HepG2 (cell line): Measurements from ENCODE around the gene PPP4C. TPM values are rescaled to one million over a fixed set of nuclear protein-coding genes. Genes with fewer than 3 reads are reported as not detected.

ENCODE experiments used
- CEBPG ChIP-seq: IDR thresholded peaks from 2 replicates; pipeline ENCODE4 v1.6.1; 2016
- HNRNPK ChIP-seq: fragments of 200-400 bp; formaldehyde crosslinking; IDR thresholded peaks from 2 replicates; pipeline ENCODE4 v1.6.1; 2018; ENCODE audit warnings: low read length, low read depth, moderate library complexity, mild to moderate bottlenecking; ENCODE audit not compliant: poor library complexity, severe bottlenecking
- KDM5B ChIP-seq: sonication (generic); formaldehyde crosslinking; IDR thresholded peaks from 2 replicates; pipeline ENCODE4 v1.4.0; 2020; ENCODE audit warnings: missing genetic modification reagents, mild to moderate bottlenecking, borderline replicate concordance
- NCOR1 ChIP-seq: fragments of 200-600 bp; sonication (generic); IDR thresholded peaks from 2 replicates; pipeline ENCODE4 v1.7.0; 2017; ENCODE audit warnings: antibody characterized with exemption, low read length, borderline replicate concordance
- NFE2L1 ChIP-seq: sonication (generic); formaldehyde crosslinking; IDR thresholded peaks from 2 replicates; pipeline ENCODE4 v1.4.0; 2020; ENCODE audit warnings: missing genetic modification reagents, mild to moderate bottlenecking, borderline replicate concordance
- NFKB2 ChIP-seq: sonication (generic); formaldehyde crosslinking; IDR thresholded peaks from 2 replicates; pipeline ENCODE4 v1.4.0; 2020; ENCODE audit warnings: missing genetic modification reagents, borderline replicate concordance
- PHF21A ChIP-seq: sonication (generic); formaldehyde crosslinking; IDR thresholded peaks from 2 replicates; pipeline ENCODE4 v1.5.0; 2020; ENCODE audit warnings: mild to moderate bottlenecking, missing genetic modification reagents
- PRPF4 ChIP-seq: fragments of 200-400 bp; formaldehyde crosslinking; IDR thresholded peaks from 2 replicates; pipeline ENCODE4 v1.6.1; 2016; ENCODE audit warnings: low read length, low read depth; ENCODE audit not compliant: poor library complexity, severe bottlenecking
- RAD51 ChIP-seq: fragments of 450-650 bp; IDR thresholded peaks from 2 replicates; pipeline ENCODE4 v1.6.1; 2016; ENCODE audit warnings: borderline replicate concordance
- RFX5 ChIP-seq: IDR thresholded peaks from 2 replicates; pipeline ENCODE4 v1.6.1; 2011; ENCODE audit warnings: low read depth, low read length, improper control_type of control experiment
- SMAD1 ChIP-seq: sonication (generic); formaldehyde crosslinking; IDR thresholded peaks from 2 replicates; pipeline ENCODE4 v1.4.0; 2020; ENCODE audit warnings: missing genetic modification reagents, low read depth, mild to moderate bottlenecking, borderline replicate concordance
- SMARCC2 ChIP-seq: fragments of 450-650 bp; IDR thresholded peaks from 2 replicates; pipeline ENCODE4 v1.6.1; 2017; ENCODE audit warnings: antibody characterized with exemption, mild to moderate bottlenecking
- SMC3 ChIP-seq: IDR thresholded peaks from 2 replicates; pipeline ENCODE4 v1.6.1; 2011; ENCODE audit warnings: low read length, improper control_type of control experiment
- SP4 ChIP-seq: sonication (generic); formaldehyde crosslinking; IDR thresholded peaks from 2 replicates; pipeline ENCODE4 v1.8.1; 2023; ENCODE audit warnings: mild to moderate bottlenecking, missing genetic modification reagents
- ZBTB8A ChIP-seq: sonication (generic); formaldehyde crosslinking; IDR thresholded peaks from 2 replicates; pipeline ENCODE4 v1.4.0; 2020; ENCODE audit warnings: mild to moderate bottlenecking, low read depth, missing genetic modification reagents, borderline replicate concordance
- ZFP36 ChIP-seq: fragments of 150-350 bp; IDR thresholded peaks from 2 replicates; pipeline ENCODE4 v1.6.1; 2018; ENCODE audit warnings: borderline replicate concordance, low read length, low read depth; ENCODE audit not compliant: partially characterized antibody
- ZNF263 ChIP-seq: sonication (generic); formaldehyde crosslinking; IDR thresholded peaks from 2 replicates; pipeline ENCODE4 v1.4.0; 2020; ENCODE audit warnings: missing genetic modification reagents
- ZNF274 ChIP-seq: sonication (generic); formaldehyde crosslinking; IDR thresholded peaks from 2 replicates; pipeline ENCODE4 v1.5.1; 2020; ENCODE audit warnings: mild to moderate bottlenecking, missing genetic modification reagents
- ZNF468 ChIP-seq: sonication (generic); formaldehyde crosslinking; IDR thresholded peaks from 2 replicates; pipeline ENCODE4 v1.8.0; 2022; ENCODE audit warnings: mild to moderate bottlenecking, moderate library complexity, missing genetic modification reagents
- ZNF552 ChIP-seq: sonication (generic); formaldehyde crosslinking; IDR thresholded peaks from 2 replicates; pipeline ENCODE4 v1.9.0; 2022; ENCODE audit warnings: missing genetic modification reagents, mild to moderate bottlenecking, borderline replicate concordance
- ZNF569 ChIP-seq: sonication (generic); formaldehyde crosslinking; IDR thresholded peaks from 2 replicates; pipeline ENCODE4 v1.5.0; 2020; ENCODE audit warnings: mild to moderate bottlenecking, missing genetic modification reagents, moderate library complexity, borderline replicate concordance
- ZNF776 ChIP-seq: sonication (generic); formaldehyde crosslinking; IDR thresholded peaks from 2 replicates; pipeline ENCODE4 v1.4.0; 2020; ENCODE audit warnings: mild to moderate bottlenecking, missing genetic modification reagents
- polyA plus RNA-seq, 8 experiments: library from polyadenylated mRNA; depleted of rRNA in 3 of 8; stranded (reverse) in 7 of 8; unstranded in 1 of 8; fragments of >200 nt; fragmentation: Illumina TruSeq in 4 of 8; extraction: Trizol in 4 of 8; gene quantifications; 2 replicates each; pipeline versions ENCODE4 v1.2.1 to v1.2.3, GENCODE V29; 2011 to 2016; ENCODE audit warnings: low read depth in 4 of 8, missing spikeins in 1 of 8, mixed read lengths in 1 of 8; ENCODE audit not compliant: insufficient read depth in 1 of 8
- total RNA-seq, 5 experiments: library from RNA; depleted of rRNA; stranded (reverse); fragments of >200 nt; fragmentation: Illumina TruSeq; extraction: Trizol; gene quantifications; 2 replicates each; pipeline ENCODE4 v1.2.3, GENCODE V29; 2016; ENCODE audit warnings: low read depth in 1 of 5
- TF ChIP-seq, protein P1 (sequence below): IDR thresholded peaks from 2 replicates; pipeline ENCODE4 v1.6.1; 2018; ENCODE audit warnings: missing genetic modification reagents
- TF ChIP-seq, protein P2 (sequence below): sonication (generic); formaldehyde crosslinking; IDR thresholded peaks from 2 replicates; pipeline ENCODE4 v1.5.0; 2020; ENCODE audit warnings: missing genetic modification reagents
- TF ChIP-seq, protein P3 (sequence below): sonication (generic); formaldehyde crosslinking; IDR thresholded peaks from 2 replicates; pipeline ENCODE4 v1.4.0; 2020; ENCODE audit warnings: missing genetic modification reagents, mild to moderate bottlenecking, borderline replicate concordance

The PPP4C gene
- total and polyA plus RNA-seq, 2 of the 13 experiments (the other 11 are each of a cell fraction or from before 2014, with no cell fraction given) = 176 to 220 TPM

DNA sequence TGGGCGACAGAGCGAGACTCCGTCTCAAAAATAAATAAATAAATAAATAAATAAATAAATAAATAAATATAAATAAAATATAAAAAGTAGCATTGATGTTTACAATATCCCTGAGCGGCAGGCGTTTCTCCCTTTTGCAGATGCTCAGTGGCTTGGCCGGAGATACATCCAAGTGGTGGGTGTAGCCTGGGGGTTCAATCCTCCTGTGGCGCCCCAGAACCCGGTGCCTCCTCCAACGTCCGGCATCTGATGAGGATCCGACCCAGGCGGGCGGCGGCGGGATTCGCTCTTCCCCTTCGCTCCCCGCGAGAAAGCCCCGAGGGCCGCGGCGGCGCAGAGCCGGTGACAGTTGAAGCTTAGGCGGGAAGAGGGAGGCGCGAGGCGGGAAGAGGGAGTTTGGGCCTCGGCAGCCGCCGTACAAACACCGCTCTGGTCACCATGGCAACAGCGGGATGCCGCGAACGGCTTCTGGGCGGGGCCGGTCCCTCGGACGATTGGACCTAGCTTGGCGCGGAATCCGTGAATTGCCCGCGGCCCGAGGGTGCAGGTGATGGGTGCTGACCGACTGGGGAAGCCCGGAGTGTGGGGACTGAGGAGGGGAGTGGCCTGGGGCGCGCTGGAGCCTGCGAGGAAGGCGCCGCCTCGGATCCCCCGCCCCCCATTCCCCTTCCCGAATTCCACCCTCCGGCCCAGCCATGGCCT, 23.0 kb upstream of the PPP4C start (continued):
- TF ChIP-seq, protein P1, sequence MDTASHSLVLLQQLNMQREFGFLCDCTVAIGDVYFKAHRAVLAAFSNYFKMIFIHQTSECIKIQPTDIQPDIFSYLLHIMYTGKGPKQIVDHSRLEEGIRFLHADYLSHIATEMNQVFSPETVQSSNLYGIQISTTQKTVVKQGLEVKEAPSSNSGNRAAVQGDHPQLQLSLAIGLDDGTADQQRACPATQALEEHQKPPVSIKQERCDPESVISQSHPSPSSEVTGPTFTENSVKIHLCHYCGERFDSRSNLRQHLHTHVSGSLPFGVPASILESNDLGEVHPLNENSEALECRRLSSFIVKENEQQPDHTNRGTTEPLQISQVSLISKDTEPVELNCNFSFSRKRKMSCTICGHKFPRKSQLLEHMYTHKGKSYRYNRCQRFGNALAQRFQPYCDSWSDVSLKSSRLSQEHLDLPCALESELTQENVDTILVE (CRISPR knock-in tag) = peak; percentile 82
- TF ChIP-seq SMAD1 (CRISPR knock-in tag) (peak; percentile 86), ZNF776 (peak; percentile 86; the same call in 1 of the 2 replicates), CEBPG (CRISPR knock-in tag) (peak; percentile 64; the same call in 1 of the 2 replicates), HNRNPK (peak; percentile 97), SP4 (CRISPR knock-in tag) (peak; percentile 96), NCOR1 (no peak), RFX5 (peak; percentile 80), SMC3 (no peak), KDM5B (CRISPR knock-in tag) (peak; percentile 98; the same call in 1 of the 2 replicates), ZFP36 (no peak), ZNF274 (CRISPR knock-in tag) (peak; percentile 98), NFE2L1 (no peak; the same call in none of the 2 replicates), ZNF569 (CRISPR knock-in tag) (no peak), PRPF4 (no peak), ZNF468 (CRISPR knock-in tag) (0 out of 2 replicates have a peak, but pooled peaks have one; percentile 47), SMARCC2 (no peak), ZBTB8A (CRISPR knock-in tag) (no peak), PHF21A (CRISPR knock-in tag) (peak; percentile 80; the same call in 1 of the 2 replicates), RAD51 (no peak), ZNF552 (CRISPR knock-in tag) (peak; percentile 92; the same call in 1 of the 2 replicates), ZNF263 (CRISPR knock-in tag) (peak; percentile 78), NFKB2 (CRISPR knock-in tag) (peak; percentile 98)
- TF ChIP-seq, protein P2, sequence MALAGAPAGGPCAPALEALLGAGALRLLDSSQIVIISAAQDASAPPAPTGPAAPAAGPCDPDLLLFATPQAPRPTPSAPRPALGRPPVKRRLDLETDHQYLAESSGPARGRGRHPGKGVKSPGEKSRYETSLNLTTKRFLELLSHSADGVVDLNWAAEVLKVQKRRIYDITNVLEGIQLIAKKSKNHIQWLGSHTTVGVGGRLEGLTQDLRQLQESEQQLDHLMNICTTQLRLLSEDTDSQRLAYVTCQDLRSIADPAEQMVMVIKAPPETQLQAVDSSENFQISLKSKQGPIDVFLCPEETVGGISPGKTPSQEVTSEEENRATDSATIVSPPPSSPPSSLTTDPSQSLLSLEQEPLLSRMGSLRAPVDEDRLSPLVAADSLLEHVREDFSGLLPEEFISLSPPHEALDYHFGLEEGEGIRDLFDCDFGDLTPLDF (CRISPR knock-in tag) = peak; percentile 100
- TF ChIP-seq, protein P3, sequence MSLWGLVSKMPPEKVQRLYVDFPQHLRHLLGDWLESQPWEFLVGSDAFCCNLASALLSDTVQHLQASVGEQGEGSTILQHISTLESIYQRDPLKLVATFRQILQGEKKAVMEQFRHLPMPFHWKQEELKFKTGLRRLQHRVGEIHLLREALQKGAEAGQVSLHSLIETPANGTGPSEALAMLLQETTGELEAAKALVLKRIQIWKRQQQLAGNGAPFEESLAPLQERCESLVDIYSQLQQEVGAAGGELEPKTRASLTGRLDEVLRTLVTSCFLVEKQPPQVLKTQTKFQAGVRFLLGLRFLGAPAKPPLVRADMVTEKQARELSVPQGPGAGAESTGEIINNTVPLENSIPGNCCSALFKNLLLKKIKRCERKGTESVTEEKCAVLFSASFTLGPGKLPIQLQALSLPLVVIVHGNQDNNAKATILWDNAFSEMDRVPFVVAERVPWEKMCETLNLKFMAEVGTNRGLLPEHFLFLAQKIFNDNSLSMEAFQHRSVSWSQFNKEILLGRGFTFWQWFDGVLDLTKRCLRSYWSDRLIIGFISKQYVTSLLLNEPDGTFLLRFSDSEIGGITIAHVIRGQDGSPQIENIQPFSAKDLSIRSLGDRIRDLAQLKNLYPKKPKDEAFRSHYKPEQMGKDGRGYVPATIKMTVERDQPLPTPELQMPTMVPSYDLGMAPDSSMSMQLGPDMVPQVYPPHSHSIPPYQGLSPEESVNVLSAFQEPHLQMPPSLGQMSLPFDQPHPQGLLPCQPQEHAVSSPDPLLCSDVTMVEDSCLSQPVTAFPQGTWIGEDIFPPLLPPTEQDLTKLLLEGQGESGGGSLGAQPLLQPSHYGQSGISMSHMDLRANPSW (CRISPR knock-in tag) = no peak
